ENCODE results near the gene ZBP1.
"Not testable (repeated sequence)": the region's sequence is repeated elsewhere in the genome, so short reads cannot be mapped to it uniquely, and the experiment has no call there.

The ZBP1 gene

GRCh38 chr20:57647933-57648785 is 27.9 kb upstream of the ZBP1 start:
- peak in 1 of 2 donors; percentile 2 for DNase-seq (ENCODE audit: low read depth in 1 of 2, low spot score in 1 of 2)

GRCh38 chr20:57647006-57647932 is 27.0 kb upstream of the ZBP1 start:
- DNase-seq (ENCODE audit: low read depth in 1 of 2, low spot score in 1 of 2) = peak in 1 of 2 donors; percentile 2

DNA sequence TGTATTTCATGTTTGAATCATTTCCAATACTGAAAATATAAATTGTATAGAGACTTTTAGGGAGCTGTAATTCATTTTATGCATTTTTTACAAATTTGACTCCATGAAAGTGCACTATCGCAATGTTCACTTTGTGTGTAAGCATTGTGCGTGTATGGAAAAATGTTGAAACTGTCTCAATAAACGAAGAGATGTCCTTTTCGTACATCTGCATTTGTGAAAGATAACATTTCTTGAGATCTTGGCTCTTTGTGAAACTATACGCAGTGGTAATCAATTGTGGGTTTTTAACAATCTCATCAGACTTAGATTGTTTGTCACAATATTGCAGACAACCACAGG is 18.6 kb upstream of the ZBP1 start:
- DNase-seq (ENCODE audit: low read depth in 1 of 2, low spot score in 1 of 2) = no peak

DNA sequence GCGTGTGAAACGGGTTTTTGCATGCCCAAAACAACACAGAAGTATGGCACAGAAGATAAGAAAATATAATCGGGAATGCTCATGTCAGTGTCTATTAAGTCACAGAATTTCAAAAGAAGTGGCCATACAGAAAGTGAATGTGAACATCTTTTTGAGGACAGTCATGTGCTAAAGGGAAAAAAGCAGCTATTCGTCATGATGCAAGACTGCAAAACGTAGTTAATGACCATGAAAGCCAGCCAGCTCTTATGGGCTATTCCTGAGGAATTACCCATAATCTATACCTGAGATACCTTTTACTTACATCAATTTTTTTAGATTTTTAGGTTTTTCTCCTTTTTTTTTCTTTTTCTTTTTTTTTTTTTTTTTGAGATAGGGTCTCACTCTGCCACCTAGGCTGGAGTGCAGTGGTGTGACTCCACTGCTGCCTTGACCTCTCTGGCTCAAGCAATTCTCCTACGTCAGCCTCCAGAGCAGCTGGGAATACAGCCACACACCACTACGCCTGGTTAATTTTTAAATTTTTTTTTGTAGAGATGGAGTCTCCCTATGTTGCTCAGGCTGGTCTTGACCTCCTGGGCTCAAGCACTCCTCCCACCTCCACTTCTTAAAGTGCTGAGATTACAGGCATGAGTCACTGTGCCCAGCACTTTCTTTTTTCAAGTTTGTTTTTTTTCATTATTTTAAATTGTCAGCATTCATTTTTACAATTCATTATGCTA is 18.1 kb upstream of the ZBP1 start:
- DNase-seq (ENCODE audit: low read depth in 1 of 2, low spot score in 1 of 2) = no peak

- DNase-seq (ENCODE audit: low read depth in 1 of 2, low spot score in 1 of 2) = no peak
These were observed 13.8 kb upstream of the ZBP1 start for GRCh38 chr20:57633945-57634491.

- DNase-seq (ENCODE audit: low read depth in 1 of 2, low spot score in 1 of 2) = no peak
These were observed 12.1 kb upstream of the ZBP1 start for GRCh38 chr20:57632286-57632685.

DNA sequence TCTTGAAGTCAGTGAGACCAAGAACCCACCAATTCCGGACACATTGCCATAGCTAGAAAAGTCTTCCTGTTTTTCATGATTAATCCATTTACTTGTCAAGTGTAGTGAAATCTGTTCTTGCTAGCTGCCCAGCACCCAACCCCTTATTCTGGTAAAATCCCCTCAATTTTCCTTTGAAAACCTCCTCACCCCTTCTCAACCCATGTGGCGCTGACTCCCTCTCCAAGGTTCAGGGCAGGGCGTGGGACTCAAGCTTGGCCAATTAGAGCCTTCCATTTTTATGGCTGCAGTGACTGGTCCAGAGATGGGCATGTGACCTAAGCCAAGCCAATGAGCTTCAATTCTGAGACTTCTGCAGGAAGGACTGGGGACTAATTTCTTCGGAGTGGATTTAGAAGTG is 9.8 kb upstream of the ZBP1 start:
- DNase-seq (ENCODE audit: low read depth in 1 of 2, low spot score in 1 of 2) = no peak

- not testable (repeated sequence) for DNase-seq (ENCODE audit: low read depth in 1 of 2, low spot score in 1 of 2)
These were observed 9.3 kb upstream of the ZBP1 start for GRCh38 chr20:57629491-57629901.

DNA sequence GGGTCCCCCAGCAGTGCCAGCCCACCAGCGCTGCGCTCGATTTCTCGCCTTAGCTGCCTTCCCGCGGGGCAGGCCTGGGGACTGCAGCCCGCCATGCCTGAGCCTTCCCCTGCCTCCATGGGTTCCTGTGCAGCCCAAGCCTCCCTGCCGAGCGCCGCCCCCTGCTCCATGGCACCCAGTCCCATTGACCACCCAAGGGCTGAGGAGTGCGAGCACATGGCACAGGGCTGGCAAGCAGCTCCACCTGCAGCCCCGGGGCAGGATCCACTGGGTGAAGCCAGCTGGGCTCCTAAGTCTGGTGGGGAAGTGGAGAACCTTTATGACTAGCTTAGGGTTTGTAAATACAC is 8.7 kb upstream of the ZBP1 start:
- DNase-seq (ENCODE audit: low read depth in 1 of 2, low spot score in 1 of 2) = not testable (repeated sequence)

DNA sequence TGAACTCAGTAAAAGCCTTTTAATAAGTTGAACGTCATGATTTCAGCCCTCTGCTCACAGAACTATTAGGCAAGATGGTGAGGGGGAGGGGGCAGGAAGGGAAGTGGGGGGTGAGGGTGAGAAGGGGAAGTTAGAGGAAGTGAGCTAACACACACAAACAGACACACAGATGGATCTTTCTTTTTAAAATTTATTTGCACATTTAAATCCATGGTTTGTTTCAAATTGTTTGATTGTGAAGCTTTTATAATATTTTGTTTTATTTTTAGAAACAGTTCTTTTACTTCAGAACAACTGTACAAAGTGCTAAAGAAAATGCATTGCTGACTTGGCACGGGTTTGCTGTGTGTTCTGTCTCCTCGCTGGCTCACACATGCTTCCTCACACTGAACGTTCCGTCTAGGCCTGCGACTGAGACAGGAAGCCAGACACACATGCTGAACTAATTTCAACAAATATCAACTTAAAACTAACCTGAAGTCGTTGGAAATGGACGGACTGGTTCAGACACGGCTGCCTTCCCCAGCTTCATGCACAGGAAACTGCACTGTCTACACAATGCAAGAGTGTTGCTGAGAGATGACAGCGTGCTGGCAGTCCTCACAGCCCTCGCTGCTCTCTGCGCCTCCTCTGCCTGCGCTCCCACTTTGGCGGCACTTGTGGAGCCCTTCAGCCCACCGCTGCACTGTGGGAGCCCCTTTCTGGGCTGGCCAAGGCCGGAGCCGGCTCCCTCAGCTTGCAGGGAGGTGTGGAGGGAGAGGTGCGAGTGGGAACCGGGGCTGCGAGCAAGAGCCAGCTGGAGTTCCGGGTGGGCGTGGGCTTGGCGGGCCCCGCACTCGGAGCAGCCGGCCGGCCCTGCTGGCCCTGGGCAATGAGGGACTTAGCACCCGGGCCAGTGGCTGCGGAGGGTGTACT is 8.1 kb upstream of the ZBP1 start:
- no peak for DNase-seq (ENCODE audit: low read depth in 1 of 2, low spot score in 1 of 2)

DNA sequence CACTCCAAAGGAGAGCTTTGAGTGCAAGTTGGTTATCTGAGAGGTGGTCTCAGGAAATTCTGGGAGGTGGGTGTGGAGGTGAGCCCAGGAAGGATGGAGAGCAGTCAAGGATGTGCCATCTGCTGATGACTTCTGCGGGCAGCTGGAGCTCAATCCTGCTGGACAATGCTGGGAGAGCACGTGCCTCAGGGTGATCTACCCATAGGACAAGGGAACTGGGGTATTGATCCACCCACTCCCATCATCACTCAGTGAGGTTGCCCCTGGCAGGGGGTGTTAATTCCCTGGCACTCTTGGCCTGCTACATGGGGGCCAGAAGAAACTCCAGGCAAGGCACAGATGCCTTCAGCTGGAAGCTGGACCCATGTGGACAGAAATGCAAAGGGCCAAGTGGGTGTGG is 7.1 kb upstream of the ZBP1 start:
- DNase-seq (ENCODE audit: low read depth in 1 of 2, low spot score in 1 of 2) = no peak

DNA sequence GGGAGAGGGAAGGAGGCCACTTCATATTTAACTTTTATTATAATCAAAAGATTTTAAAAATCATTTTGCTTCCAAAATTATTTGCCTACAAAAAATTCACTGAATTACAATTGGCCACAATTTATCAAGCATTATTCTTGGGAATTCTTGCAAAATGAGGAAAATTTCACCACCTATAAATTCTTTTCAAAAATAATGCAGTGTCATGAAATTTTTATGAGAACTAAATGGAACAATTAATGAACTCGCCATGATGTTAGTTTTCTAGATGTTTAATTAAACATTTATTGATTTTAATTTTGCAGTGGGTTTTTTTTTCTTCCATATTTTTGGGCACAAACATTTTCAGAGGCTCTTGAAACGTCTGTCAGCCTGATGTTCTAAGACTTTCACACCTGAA is 5.8 kb upstream of the ZBP1 start:
- DNase-seq (ENCODE audit: low read depth in 1 of 2, low spot score in 1 of 2) = no peak

GRCh38 chr20:57625181-57625958 is 5.1 kb upstream of the ZBP1 start:
- DNase-seq (ENCODE audit: low read depth in 1 of 2, low spot score in 1 of 2) = no peak

DNA sequence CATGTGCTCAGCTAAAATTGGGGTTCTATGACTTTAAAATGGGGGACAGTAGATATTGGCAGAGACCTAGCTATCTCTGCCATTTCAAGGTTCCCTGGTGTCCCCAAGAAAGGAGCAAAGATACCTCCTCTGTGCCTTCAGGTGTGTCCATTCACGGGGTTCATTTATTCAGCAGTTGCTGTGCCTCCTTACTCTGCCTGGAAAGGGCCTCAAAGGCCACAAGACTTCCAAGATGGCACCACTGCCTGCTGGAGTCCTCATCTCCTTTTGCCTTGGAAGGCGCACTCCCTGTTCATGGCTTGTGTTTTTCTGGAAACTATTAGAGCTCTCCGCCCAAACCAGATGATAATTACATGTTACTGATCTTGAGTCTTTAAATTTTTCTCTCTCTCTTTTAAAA is 3.9 kb upstream of the ZBP1 start:
- no peak for DNase-seq (ENCODE audit: low read depth in 1 of 2, low spot score in 1 of 2)

DNA sequence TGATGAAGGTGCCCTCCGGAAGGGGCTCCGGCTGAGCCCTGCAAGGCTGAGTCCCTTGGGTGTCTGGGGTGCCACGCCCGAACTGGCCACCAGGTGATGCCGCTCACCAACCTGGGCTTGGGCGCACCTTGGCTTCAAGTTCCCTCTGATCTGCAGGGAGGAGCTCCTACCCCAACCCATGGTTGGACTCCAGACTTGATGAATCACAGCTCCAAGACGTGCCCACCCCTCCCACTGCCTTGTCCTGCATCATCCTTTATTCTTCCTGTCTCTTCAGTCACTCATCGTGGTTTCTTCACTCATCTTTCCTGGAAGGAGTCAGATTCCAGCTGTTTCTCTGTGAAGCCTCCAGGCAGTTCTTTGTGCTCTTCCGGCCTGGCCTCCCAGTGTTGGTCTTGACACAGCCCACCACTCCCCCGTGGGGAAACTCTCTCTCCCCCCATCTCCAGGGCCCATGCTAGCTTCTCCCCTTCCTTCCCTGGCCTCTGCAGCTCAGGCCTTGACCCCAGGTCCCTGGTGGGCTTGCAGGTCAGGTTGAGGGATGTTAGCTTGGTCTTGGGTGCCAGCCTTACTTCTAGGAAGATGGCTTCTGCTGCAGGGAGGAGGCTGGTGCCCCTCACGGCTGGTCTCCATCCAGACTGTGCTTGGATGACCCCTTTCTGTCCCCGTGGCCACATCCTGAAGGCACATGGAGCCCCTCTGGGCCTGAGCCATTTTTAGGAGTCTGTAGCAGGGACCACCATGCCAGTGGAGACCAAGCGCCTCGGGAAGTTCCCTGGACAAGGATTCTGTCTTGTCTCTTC is 2.6 kb upstream of the ZBP1 start:
- DNase-seq (ENCODE audit: low read depth in 1 of 2, low spot score in 1 of 2) = peak; percentile 52 to 58

DNA sequence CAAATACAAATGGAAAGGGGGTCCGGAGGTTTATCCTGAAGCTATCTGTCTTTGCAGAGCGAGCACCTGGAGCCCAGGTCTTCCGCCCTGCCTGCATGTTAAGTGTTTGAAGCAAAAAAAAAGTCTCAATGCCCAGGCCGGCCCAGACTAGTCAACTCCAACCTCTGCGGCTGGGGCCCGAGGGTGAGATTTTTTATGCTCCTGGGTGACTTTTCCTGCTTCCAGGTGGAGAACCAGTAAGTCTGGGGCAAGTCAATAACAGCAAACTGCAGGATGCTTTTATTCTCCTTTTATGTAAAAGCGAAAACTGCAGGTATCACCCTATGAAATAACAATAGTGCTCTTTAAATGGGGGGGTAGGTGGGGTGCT is 2.0 kb upstream of the ZBP1 start:
- DNase-seq (ENCODE audit: low read depth in 1 of 2, low spot score in 1 of 2) = no peak

DNA sequence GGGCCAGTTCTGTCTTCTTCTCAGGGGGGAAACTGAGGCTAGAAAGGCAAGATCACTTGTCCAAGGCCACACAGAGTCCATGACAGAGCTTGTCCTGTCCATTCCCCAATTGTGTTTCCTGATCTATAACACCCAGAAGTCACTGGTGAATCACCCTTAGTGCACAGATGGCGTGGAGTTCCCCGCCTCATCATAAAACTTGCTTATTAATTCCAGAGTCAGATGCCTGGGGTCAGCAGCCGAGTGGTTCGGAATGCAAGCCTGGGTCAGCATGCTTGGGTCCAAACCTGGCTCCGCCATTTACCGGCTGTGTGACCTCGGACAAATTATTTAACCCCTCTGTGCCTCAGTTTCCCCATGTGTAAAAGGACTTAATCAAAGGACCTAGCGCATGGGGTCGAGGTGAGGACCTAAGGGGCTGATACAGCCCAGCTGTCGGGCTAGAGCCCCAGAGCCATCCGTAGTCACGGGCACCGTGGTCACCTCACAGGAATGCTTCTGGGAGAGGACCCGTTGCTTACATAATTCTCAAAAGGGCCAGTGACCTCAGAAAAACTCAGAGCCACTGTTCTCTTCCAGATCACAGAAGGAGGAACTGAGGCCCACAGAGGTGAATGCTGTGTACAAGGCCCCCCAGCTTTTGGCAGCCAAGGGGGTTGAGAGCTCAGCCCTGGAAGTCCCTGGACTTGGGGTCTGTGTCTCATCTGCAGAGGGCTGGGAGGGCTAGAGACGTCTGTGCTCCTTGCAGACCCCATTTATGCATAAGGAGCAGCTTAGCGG is 1.4 kb upstream of the ZBP1 start:
- DNase-seq (ENCODE audit: low read depth in 1 of 2, low spot score in 1 of 2) = no peak

GRCh38 chr20:57620999-57621398 is 773 bp upstream of the ZBP1 start:
- no peak for DNase-seq (ENCODE audit: low read depth in 1 of 2, low spot score in 1 of 2)

Data from activated T-helper 1 cell treated with anti-CD3 and anti-CD28 coated beads, Interleukin-2, amount 50 U/mL, for 16 hours (primary cell).